Measurements from ENCODE around the gene MOB3C.

GRCh38 chr1:46647611-46648010 lies 31.0 kb upstream of the MOB3C start:
- no peak for TF ChIP-seq ESRRG (CRISPR knock-in tag; IDR thresholded peaks at IDR 0.05)
- no peak for TF ChIP-seq ZNF8 (CRISPR knock-in tag; IDR thresholded peaks at IDR 0.05)
- TF ChIP-seq ARNTL (CRISPR knock-in tag; IDR thresholded peaks at IDR 0.05; ENCODE audit: borderline replicate concordance, low read depth) = no peak
- TF ChIP-seq, protein P1, sequence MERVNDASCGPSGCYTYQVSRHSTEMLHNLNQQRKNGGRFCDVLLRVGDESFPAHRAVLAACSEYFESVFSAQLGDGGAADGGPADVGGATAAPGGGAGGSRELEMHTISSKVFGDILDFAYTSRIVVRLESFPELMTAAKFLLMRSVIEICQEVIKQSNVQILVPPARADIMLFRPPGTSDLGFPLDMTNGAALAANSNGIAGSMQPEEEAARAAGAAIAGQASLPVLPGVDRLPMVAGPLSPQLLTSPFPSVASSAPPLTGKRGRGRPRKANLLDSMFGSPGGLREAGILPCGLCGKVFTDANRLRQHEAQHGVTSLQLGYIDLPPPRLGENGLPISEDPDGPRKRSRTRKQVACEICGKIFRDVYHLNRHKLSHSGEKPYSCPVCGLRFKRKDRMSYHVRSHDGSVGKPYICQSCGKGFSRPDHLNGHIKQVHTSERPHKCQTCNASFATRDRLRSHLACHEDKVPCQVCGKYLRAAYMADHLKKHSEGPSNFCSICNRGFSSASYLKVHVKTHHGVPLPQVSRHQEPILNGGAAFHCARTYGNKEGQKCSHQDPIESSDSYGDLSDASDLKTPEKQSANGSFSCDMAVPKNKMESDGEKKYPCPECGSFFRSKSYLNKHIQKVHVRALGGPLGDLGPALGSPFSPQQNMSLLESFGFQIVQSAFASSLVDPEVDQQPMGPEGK (CRISPR knock-in tag; IDR thresholded peaks at IDR 0.05; ENCODE audit: borderline replicate concordance) = no peak
- no peak for TF ChIP-seq CREB5 (CRISPR knock-in tag; IDR thresholded peaks at IDR 0.05; ENCODE audit: low read depth)
- TF ChIP-seq, protein P2, sequence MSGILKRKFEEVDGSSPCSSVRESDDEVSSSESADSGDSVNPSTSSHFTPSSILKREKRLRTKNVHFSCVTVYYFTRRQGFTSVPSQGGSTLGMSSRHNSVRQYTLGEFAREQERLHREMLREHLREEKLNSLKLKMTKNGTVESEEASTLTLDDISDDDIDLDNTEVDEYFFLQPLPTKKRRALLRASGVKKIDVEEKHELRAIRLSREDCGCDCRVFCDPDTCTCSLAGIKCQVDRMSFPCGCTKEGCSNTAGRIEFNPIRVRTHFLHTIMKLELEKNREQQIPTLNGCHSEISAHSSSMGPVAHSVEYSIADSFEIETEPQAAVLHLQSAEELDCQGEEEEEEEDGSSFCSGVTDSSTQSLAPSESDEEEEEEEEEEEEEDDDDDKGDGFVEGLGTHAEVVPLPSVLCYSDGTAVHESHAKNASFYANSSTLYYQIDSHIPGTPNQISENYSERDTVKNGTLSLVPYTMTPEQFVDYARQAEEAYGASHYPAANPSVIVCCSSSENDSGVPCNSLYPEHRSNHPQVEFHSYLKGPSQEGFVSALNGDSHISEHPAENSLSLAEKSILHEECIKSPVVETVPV (CRISPR knock-in tag; IDR thresholded peaks at IDR 0.05) = no peak
- no peak for TF ChIP-seq ZFP30 (CRISPR knock-in tag; IDR thresholded peaks at IDR 0.05)
- no peak for TF ChIP-seq ZFP3 (CRISPR knock-in tag; IDR thresholded peaks at IDR 0.05)
- TF ChIP-seq RARB (CRISPR knock-in tag; IDR thresholded peaks at IDR 0.05) = no peak
- no peak for TF ChIP-seq TOX (CRISPR knock-in tag; IDR thresholded peaks at IDR 0.05; ENCODE audit: borderline replicate concordance)
- no peak for TF ChIP-seq OSR1 (CRISPR knock-in tag; IDR thresholded peaks at IDR 0.05)
- no peak for TF ChIP-seq ISL1 (CRISPR knock-in tag; IDR thresholded peaks at IDR 0.05)
